GM21447 (cell line): Measurements from ENCODE around the gene SULF2.
"Not testable (repeated sequence)": the region's sequence is repeated elsewhere in the genome, so short reads cannot be mapped to it uniquely, and the experiment has no call there.

Source experiments
- ATAC-seq: cut with Tn5 transposase; IDR thresholded peaks from one replicate; pipeline ENCODE4 v1.9.1; 2021; ENCODE audit not compliant: unreplicated experiment

SULF2 gene

GRCh38 chr20:47805951-47806350 lies 20.7 kb upstream of the SULF2 start:
- ATAC-seq: no peak

DNA sequence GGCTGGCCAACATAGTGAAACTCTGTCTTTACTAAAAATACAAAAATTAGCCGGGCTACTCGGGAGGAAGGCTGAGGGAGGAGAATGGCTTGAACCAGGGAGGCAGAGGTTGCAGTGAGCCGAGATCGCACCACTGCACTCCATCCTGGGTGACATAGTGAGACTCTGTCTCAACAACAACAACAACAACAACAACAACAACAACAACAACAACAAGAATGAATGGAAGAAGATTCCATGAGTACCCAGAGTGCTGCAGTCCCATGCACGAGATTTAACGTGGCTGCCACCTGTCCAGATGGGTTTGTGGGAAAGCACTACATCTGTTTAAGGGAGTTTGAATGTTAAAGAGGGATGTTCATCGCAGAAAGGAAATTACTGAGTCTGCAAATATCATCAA lies 19.7 kb upstream of the SULF2 start:
- ATAC-seq: not testable (repeated sequence)

GRCh38 chr20:47804224-47804825 lies 19.0 kb upstream of the SULF2 start:
- ATAC-seq: not testable (repeated sequence)

DNA sequence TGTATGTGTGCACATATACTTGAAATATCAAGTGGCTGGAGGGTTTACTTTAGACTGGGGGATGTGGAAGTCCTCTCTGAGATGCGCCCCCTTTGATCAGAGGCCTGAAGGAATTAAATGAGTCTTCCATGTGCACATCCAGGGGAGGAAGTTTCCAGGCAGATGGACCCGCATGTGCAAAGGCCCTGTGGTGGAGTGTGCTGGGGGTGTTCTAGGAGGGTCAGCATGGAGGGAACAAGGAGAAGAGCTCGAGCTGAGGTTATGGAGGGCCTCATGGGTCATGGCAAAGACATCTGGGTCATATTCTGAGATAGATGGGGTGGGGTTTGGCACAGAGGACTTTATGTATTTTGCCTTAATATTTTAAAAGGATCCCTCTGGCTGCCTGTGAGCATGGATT lies 17.7 kb upstream of the SULF2 start:
- no peak for ATAC-seq

DNA sequence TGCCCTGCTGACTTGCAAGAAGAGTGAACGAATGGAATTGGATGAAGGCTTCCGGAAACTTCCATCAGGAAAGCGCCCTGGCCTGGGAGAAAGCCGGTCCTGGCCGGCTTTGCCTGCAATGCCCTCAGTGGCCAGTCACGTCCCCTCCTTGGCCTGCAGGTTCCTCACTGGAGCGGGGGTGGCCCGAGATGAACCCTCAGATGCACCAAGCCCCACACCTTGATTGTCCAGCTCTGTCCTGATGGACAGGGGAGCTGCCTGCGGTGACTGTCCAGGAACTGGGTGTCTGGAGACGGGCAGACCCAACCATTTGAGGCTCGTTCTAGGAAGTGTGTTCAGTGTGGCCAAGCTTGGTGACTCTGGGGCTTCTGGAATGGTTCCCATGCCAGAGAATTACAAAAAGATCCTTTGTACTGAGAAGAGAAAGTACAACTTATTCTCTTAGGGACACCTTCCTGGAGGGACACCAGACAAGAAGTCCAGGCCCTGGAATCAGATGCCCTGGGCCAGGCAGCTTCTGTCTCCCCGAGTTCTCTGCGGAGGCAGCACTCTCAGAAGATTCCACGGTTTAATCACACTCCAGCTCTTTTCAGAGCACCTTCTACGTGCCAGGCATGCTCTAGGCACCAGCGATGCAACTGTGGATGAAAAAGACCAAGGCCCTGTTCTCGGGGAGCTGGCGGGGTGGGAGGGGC lies 17.1 kb upstream of the SULF2 start:
- no peak for ATAC-seq

DNA sequence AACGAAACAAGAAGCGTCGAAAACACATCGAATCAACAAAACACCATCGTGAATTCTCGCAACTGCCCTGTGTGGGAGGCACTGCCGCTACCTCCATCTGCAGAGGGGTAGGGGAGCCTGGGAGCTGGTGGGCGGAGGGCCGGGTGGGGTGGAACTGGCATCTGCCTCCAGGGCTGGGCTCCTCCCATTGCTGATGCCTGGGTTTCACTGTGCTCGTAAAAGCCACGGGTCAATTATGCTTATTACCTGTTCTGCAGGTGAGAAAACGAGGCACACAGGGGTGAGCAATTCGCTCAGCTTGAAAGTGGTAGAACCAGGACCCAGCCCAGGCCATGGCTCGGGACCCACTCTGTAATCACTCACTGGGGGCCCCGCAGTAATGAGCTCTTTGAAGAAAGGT lies 16.5 kb upstream of the SULF2 start:
- ATAC-seq: no peak

DNA sequence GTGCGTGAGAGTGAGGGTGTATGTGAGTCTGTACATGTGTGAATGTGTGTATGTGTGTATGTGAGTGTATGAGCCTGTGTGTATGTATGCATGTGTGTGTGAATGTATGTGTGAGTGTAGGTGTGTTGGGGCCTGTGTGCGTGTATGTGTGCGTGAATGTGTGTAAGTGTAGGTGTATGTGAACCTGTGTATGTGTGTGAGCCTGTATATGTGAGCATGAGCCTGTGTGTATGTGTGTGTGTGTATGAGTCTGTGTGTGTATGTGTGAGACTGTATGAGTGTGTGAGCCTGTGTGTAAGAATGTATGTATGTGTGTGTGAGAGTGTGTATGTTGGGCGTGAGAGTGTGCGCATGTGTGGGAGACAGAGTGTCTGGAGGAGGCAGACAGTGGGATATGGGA lies 15.8 kb upstream of the SULF2 start:
- ATAC-seq: no peak

DNA sequence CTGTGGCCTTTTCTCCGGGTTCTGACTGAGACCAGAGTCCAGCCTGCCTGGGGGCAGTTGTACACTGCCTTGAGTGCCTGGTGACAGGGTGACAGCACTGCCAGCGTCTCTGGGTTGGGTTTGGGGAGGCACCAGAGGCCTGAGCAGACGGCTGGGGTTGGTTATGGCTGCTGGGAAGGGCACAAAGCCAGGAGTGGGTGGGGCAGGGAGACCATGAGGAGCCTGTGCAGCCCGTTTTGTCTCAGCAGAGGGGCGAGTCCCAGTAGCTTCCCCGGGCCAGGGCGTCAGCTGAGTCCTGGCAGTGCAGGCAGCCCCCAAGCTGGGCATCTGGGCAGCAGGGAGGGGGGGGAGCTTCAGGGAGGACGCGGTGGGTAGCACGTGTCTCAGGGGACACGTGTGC lies 15.3 kb upstream of the SULF2 start:
- no peak for ATAC-seq

GRCh38 chr20:47799116-47799715 lies 13.9 kb upstream of the SULF2 start:
- no peak for ATAC-seq

DNA sequence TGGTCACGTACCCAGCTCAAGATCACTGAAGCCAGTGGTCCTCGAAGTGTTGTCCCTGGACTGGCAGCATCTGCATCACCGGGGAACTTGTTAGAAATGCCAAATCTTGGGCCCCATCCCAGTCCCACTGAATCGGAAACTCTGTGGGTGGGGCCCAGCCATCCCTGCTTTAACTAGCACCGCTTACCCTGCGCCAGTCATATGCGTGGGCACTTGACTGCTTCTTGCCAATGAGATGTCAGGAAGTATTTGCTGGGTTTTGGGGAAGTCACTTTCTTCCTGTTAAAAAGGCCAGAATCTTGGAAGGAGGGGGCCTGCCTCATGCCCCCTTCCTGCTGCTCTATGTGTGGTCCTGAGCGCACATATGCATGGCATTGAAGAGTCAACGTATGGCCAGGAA lies 11.7 kb upstream of the SULF2 start:
- no peak for ATAC-seq

GRCh38 chr20:47795214-47795907 lies 10.1 kb upstream of the SULF2 start:
- no peak for ATAC-seq

DNA sequence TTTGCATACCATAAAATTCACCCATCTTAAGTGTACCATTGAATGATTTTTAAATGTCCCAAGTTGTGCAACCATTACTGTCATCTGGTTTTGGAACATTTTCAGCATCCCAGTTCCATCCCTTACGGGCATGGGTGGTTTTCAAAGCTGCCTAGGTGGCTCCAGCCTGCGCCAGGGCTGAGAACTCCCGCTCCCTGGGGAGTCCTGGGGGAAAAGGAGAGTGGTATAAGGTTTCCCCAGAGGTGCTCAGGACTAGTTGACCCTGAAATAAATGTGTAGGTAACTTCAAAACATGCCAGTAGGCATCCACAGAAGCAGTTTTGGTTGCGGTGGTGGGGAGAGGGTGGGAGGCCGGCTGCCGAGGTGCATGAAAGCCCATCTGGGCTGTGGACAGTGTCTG lies 9.0 kb upstream of the SULF2 start:
- ATAC-seq: not testable (repeated sequence)

DNA sequence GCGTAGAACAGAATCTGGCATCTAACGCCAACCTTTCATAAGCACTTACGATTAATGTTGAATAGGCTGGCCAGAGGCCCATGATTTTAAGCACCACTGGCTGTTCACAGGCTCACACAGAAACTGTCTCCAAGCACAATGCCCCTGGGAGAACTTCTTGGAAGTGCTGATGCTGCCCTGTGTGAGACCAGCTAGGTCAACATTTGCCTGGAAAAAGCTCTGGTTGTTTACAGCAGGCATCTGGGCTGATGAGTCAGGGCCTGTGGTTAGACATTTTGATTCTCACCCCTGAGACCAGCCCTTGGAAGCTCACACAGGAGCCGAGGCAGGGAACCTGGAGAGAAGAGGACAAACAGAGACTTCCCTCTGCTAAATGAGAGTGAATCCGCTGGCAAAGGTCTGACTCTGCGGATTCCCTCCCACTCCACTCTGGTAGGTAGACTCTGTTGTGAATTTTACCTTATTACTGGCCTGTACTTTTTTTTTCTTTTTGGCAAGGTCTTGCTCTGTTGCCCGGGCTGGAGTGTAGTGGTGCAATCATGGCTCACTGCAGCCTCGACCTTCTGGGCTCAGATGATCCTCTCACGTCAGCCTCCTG lies 6.8 kb upstream of the SULF2 start:
- ATAC-seq: no peak

DNA sequence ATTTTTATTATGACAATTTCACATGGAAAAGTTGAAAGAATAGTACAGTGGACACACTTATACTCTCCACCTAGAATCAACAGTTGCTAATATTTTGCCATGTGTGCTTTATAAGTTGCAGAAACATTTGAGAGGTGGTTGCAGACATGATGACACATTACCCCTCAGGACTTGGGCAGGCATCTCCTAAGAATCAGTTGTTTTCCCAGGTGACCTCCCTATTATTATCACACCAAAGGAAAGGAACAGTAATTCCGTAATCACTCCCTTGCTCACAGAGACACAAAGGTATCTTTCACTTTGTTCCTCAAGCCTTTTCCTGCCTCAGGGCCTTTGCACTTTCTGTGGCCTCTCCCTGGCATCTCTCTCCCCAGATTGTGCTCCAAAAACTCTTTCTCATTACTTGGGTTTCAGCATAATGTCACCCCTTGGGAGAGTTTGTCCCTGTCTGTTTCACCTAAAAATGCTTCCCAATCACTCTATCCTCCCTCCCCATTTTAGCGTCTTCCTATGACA lies 5.9 kb upstream of the SULF2 start:
- no peak for ATAC-seq

- ATAC-seq: no peak
Measured at GRCh38 chr20:47790580-47790965, 5.3 kb upstream of the SULF2 start.

GRCh38 chr20:47789764-47790579 lies 4.7 kb upstream of the SULF2 start:
- no peak for ATAC-seq

DNA sequence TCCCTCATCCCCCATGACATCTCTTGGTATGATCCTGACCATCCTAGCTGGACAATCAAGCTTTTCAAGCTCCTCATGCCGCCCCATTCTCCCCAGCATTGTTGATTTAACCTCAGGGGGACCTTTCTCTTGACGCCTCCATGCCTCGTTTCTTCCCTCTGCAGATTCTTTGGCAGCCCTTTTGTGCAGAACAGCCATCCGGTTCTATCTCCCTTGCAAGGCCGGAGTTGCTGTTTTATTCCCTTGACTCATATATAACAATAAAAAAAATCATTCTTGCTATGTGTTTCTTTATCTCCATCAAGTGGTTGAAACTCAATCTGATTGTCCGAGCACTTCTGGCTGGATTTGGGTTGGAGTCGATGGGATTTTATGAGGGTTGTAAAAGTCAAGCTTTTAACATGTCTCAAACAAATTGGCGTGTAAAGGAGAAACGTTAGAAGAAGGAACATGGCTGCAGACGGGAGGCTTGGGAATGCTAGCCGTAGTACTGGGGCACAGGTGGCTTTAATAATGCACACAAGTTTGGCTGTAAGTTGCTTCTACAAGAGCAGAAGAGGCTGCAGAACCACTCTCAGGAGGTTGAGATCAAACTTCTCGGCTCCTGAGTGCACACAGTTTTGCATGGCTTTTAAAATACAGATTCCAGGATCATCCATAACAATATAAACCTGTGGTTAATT lies 3.9 kb upstream of the SULF2 start:
- ATAC-seq: no peak

GRCh38 chr20:47788741-47789080 lies 3.4 kb upstream of the SULF2 start:
- ATAC-seq: no peak

- no peak for ATAC-seq
Measured at GRCh38 chr20:47786765-47787107, 1.5 kb upstream of the SULF2 start.
